Cardiac muscle cell (in vitro differentiated cells and primary cell): ENCODE data around the gene GUF1. TPM values are rescaled to one million over a fixed set of nuclear protein-coding genes. Genes with fewer than 3 reads are reported as not detected.

Source experiments
- DNase-seq, 2 donors: peaks; one replicate each; pipeline versions ENCODE4 v3.0.0 to v3.0.0-alpha.2; 2010 to 2017; ENCODE audit warnings: low read depth in 1 of 2, low spot score in 1 of 2
- H3K27ac ChIP-seq: fragments of 200-600 bp; sonication (generic); 2 replicates; pipeline ENCODE4 v1.5.1; 2016
- H3K27me3 ChIP-seq: fragments of 200-600 bp; sonication (generic); 2 replicates; pipeline ENCODE4 v1.6.0; 2016; ENCODE audit warnings: control low read depth
- H3K36me3 ChIP-seq: fragments of 200-600 bp; sonication (generic); 2 replicates; pipeline ENCODE4 v1.5.1; 2016; ENCODE audit warnings: control low read depth
- H3K4me1 ChIP-seq: fragments of 200-600 bp; sonication (generic); 2 replicates; pipeline ENCODE4 v1.8.1; 2017; ENCODE audit warnings: low read depth, mild to moderate bottlenecking, mixed run types
- H3K4me3 ChIP-seq: fragments of 200-600 bp; sonication (generic); 2 replicates; pipeline ENCODE4 v1.5.1; 2016; ENCODE audit warnings: mild to moderate bottlenecking
- H3K9me3 ChIP-seq: fragments of 200-600 bp; sonication (generic); 2 replicates; pipeline ENCODE4 v1.5.1; 2017; ENCODE audit warnings: low read depth, mild to moderate bottlenecking, control low read depth
- polyA plus RNA-seq: library from polyadenylated mRNA; unstranded; fragments of >200 nt; fragmentation: Nextera tagmentation; extraction: Ambion mirVana; gene quantifications from 2 replicates; pipeline ENCODE4 v1.2.1, GENCODE V29; 2016
- total RNA-seq: library from RNA; depleted of rRNA; stranded (reverse); fragments of >200 nt; gene quantifications from 2 replicates; pipeline ENCODE4 v1.2.3, GENCODE V29; 2016
- TF ChIP-seq, protein P1 (sequence below): IDR thresholded peaks from 2 replicates; pipeline ENCODE4 v1.5.1; 2012; ENCODE audit warnings: low read depth, mild to moderate bottlenecking, low read length

Gene GUF1
- total and polyA plus RNA-seq, 2 experiments from 2014 or later, result 18.4 to 19.5 TPM

DNA sequence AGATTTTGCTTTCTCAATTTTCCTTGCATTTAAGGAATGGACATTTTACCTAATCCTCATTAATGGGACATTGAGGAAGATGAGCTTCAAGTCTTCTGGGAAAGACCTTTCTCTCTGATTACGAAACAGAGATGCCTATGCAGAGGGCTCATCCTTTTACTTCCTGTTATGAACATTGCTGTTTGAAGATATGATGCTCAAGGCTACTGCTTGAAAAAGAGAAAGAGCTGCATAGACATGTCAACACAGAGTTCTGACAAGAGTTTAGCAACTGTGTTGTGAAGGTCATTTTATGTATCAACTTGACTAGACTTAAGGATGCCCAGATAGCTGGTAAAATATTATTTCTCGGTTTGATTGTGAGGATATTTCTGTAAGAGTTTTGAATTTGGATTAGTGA, 62.0 kb downstream of the GUF1 start:
- no peak for DNase-seq
- TF ChIP-seq, protein P1, sequence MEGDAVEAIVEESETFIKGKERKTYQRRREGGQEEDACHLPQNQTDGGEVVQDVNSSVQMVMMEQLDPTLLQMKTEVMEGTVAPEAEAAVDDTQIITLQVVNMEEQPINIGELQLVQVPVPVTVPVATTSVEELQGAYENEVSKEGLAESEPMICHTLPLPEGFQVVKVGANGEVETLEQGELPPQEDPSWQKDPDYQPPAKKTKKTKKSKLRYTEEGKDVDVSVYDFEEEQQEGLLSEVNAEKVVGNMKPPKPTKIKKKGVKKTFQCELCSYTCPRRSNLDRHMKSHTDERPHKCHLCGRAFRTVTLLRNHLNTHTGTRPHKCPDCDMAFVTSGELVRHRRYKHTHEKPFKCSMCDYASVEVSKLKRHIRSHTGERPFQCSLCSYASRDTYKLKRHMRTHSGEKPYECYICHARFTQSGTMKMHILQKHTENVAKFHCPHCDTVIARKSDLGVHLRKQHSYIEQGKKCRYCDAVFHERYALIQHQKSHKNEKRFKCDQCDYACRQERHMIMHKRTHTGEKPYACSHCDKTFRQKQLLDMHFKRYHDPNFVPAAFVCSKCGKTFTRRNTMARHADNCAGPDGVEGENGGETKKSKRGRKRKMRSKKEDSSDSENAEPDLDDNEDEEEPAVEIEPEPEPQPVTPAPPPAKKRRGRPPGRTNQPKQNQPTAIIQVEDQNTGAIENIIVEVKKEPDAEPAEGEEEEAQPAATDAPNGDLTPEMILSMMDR, result no peak
- H3K4me1 ChIP-seq, result no peaks in the 10 kb centered on the region
- no peak overlapping the region for H3K27ac ChIP-seq
- H3K27me3 ChIP-seq, result no peaks in the 10 kb centered on the region
- no peak overlapping the region for H3K4me3 ChIP-seq
- H3K36me3 ChIP-seq, result no peaks in the 10 kb centered on the region
- no peaks in the 10 kb centered on the region for H3K9me3 ChIP-seq

Other genes with a start within 250 kb of the GUF1 start
- 0.56 and 3.0 TPM in 2 replicates for gene KCTD8, start 229.6 kb upstream of the GUF1 start, total RNA-seq
- gene KCTD8, start 229.6 kb upstream of the GUF1 start, polyA plus RNA-seq, result 1.3 and 2.3 TPM in 2 replicates
- not detected in 2 replicates for gene YIPF7, start 26.8 kb upstream of the GUF1 start, total RNA-seq
- gene YIPF7, start 26.8 kb upstream of the GUF1 start, polyA plus RNA-seq, result 0.72 TPM in 1 of 2 replicates, not detected in the other
- gene GNPDA2, start 48.1 kb downstream of the GUF1 start, total RNA-seq, result 7.9 and 10.0 TPM in 2 replicates
- gene GNPDA2, start 48.1 kb downstream of the GUF1 start, polyA plus RNA-seq, result 13.1 and 17.3 TPM in 2 replicates